Umbilical cord (tissue), 2 donors: Measurements from ENCODE around the gene YKT6. TPM values are rescaled to one million over a fixed set of nuclear protein-coding genes. Genes with fewer than 3 reads are reported as not detected.
A peak's percentile ranks its signal among the peaks of the same experiment; 100 is the strongest.
"Not testable (repeated sequence)": the region's sequence is repeated elsewhere in the genome, so short reads cannot be mapped to it uniquely, and the experiment has no call there.

ENCODE experiments used
- DNase-seq: peaks from one replicate; pipeline ENCODE4 v3.0.0-alpha.2; 2015; ENCODE audit warnings: low spot score
- total RNA-seq: library from RNA; depleted of rRNA; stranded (reverse); fragments of >200 nt; gene quantifications from one replicate; pipeline ENCODE4 v1.2.3, GENCODE V29; 2014; ENCODE audit warnings: low replicate concordance; ENCODE audit not compliant: insufficient read depth

The YKT6 gene
- total RNA-seq, 1 donor from 2014 or later: 21.2 TPM

GRCh38 chr7:44172352-44172751 lies 28.4 kb upstream of the YKT6 start:
- no peak for DNase-seq

- no peak for DNase-seq
Observed at GRCh38 chr7:44172803-44173424, 27.9 kb upstream of the YKT6 start.

- DNase-seq: no peak
Observed at GRCh38 chr7:44173911-44174693, 26.7 kb upstream of the YKT6 start.

- not testable (repeated sequence) for DNase-seq
Observed at GRCh38 chr7:44174694-44174948, 26.2 kb upstream of the YKT6 start.

GRCh38 chr7:44175730-44176129 lies 25.0 kb upstream of the YKT6 start:
- DNase-seq: no peak

GRCh38 chr7:44176486-44176885 lies 24.3 kb upstream of the YKT6 start:
- DNase-seq: no peak

- no peak for DNase-seq
Observed at GRCh38 chr7:44177570-44178131, 23.1 kb upstream of the YKT6 start.

- DNase-seq: no peak
Observed at GRCh38 chr7:44180631-44181030, 20.1 kb upstream of the YKT6 start.

- no peak for DNase-seq
Observed at GRCh38 chr7:44182827-44183226, 18.0 kb upstream of the YKT6 start.

GRCh38 chr7:44183386-44183785 lies 17.4 kb upstream of the YKT6 start:
- no peak for DNase-seq

GRCh38 chr7:44184206-44184872 lies 16.4 kb upstream of the YKT6 start:
- peak; percentile 77 for DNase-seq

GRCh38 chr7:44184873-44185446 lies 15.8 kb upstream of the YKT6 start:
- no peak for DNase-seq

GRCh38 chr7:44185729-44186128 lies 15.0 kb upstream of the YKT6 start:
- DNase-seq: no peak

GRCh38 chr7:44186736-44187135 lies 14.0 kb upstream of the YKT6 start:
- DNase-seq: no peak

GRCh38 chr7:44187636-44188416 lies 13.0 kb upstream of the YKT6 start:
- peak; percentile 35 for DNase-seq

- DNase-seq: no peak
Observed at GRCh38 chr7:44188480-44189225, 12.1 kb upstream of the YKT6 start.

GRCh38 chr7:44189286-44189992 lies 11.3 kb upstream of the YKT6 start, which contains the start of gene GCK:
TSS of gene GCK (minus strand) at chr7:44189439. CDS start at chr7:44188953, 486 bp downstream.
- DNase-seq: no peak

GRCh38 chr7:44189993-44190872 lies 10.5 kb upstream of the YKT6 start:
- no peak for DNase-seq

- no peak for DNase-seq
Observed at GRCh38 chr7:44191171-44191570, 9.6 kb upstream of the YKT6 start.
